Stimulated activated CD8-positive, alpha-beta memory T cell treated with anti-CD3 and anti-CD28 coated beads, Interleukin-15, amount 100 ng/mL, for 24 hours (primary cell): ENCODE measurements around the gene KSR2.
"Not testable (repeated sequence)": the region's sequence is repeated elsewhere in the genome, so short reads cannot be mapped to it uniquely, and the experiment has no call there.

Experiments used
- DNase-seq: peaks from one replicate; pipeline ENCODE4 v3.0.0-alpha.2; 2020; ENCODE audit warnings: low read depth

The KSR2 gene

GRCh38 chr12:117967512-117967911 lies 1.3 kb downstream of the KSR2 start:
- DNase-seq: no peak

DNA sequence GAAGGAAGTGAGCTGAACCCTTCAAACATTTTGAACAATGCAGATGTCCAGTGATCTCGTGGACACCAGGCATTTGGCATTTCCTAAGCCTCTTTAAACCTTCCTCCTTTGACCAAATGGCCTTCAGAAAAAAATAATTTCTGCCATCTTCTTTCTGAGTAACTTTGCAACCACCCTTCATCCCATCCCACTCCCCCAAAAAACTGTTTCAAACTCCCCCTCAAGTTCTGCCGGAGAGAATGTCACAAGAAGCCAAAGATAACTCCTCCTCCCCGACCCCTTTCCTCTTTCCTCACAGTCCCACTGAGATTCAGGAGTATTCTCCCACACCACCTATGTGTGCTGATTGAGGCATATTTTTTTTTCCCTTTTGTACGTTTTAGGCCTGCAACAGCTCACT lies 1.7 kb downstream of the KSR2 start:
- no peak for DNase-seq

DNA sequence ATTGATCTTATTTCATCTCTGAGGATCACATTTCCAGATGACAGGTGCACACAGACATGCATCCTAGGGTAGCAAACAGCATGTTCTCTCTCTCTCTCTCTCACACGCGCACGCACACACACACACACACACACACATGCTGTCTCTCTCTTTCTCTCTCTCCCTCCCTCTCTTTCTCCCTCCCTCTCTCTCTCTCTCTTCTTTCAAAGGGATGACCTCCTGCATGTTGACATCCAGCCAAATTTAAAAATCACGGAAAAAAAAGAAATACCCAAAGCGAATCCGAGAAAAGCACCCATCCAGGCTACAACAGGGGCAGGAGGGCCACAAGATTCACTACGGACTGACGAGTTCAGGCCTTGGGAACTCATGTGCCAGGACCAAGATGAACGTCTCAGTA lies 2.3 kb downstream of the KSR2 start:
- no peak for DNase-seq

- DNase-seq: no peak
Observed at GRCh38 chr12:117963836-117964235, 5.0 kb downstream of the KSR2 start.

- no peak for DNase-seq
Observed at GRCh38 chr12:117936722-117937484, 31.9 kb downstream of the KSR2 start.

- no peak for DNase-seq
Observed at GRCh38 chr12:117933545-117933944, 35.2 kb downstream of the KSR2 start.

DNA sequence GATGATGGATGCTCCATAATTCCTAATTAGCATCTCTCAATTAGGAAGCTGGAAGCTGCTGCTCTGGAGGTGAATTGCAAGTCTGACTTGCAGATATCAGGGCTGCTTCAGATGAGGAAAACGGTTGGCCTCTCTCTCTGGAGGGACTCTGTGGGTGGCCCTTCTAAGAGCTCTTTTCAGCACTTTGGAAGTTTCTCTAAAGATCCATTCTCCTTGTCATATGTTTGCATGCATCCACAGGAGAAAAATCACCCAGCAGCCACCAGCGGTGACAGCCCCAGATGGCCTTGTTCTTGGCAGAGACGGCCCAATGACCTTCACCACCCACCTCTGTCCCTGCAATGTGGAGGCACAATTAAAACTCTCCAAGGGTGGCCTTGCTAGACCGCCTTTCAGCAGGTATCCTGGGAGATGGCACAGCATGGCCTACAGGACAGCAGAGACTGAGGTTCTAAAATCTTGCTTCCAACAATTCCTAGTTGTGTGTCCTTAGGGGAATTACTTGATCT lies 42.3 kb downstream of the KSR2 start:
- no peak for DNase-seq

- DNase-seq: no peak
Observed at GRCh38 chr12:117921929-117922777, 46.6 kb downstream of the KSR2 start.

- no peak for DNase-seq
Observed at GRCh38 chr12:117919479-117919878, 49.3 kb downstream of the KSR2 start.

GRCh38 chr12:117914686-117915085 lies 54.1 kb downstream of the KSR2 start:
- no peak for DNase-seq

GRCh38 chr12:117912756-117913155 lies 56.0 kb downstream of the KSR2 start:
- no peak for DNase-seq

DNA sequence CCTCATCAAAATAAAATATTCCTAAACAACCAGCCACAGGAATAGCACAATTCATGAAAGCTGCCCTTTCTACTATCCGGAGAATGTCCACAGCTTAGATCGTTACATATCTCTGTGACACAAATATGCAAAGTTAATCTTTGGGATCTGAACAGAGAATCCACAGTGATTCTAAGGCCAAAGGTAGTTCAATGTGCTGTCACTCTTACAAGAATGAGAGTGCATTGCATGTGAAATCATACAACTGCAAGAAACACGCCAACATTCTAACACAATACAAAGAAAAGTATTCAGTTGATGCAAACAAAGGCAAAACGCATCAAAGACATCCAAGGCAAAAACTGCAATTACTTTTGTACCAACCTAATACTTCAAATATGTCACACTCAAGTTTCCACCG lies 60.4 kb downstream of the KSR2 start:
- no peak for DNase-seq

DNA sequence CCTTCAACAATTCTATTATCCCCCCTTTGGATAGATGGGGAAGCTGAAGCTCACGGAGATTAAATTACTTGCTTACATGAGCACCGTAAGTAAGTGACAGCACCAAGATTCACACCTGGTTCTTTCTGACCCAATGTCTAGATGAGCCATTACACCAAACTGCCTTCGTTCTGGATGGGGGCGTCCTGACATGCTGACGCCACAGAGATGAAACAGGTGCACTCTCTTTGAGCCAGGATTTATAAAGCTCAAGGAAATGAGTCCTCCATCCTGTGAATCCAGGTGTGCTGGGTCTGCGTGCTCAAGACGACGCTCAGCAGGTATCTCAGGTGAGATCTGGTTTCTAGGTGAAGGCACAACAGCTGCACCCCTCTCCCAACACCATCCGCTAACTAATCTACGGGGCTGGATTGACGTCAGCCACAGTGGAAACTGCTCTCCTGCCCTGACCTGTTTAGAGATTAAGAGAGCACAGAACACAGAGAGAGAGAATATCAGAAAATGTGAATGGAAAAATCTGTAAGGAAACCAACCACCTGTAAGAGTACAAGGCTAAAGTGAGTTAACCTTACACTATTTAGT lies 61.6 kb downstream of the KSR2 start:
- DNase-seq: no peak

GRCh38 chr12:117904051-117904450 lies 64.7 kb downstream of the KSR2 start:
- no peak for DNase-seq

- DNase-seq: no peak
Observed at GRCh38 chr12:117903110-117903840, 65.5 kb downstream of the KSR2 start.

- DNase-seq: no peak
Observed at GRCh38 chr12:117901631-117902030, 67.2 kb downstream of the KSR2 start.

GRCh38 chr12:117900561-117900960 lies 68.2 kb downstream of the KSR2 start:
- no peak for DNase-seq

DNA sequence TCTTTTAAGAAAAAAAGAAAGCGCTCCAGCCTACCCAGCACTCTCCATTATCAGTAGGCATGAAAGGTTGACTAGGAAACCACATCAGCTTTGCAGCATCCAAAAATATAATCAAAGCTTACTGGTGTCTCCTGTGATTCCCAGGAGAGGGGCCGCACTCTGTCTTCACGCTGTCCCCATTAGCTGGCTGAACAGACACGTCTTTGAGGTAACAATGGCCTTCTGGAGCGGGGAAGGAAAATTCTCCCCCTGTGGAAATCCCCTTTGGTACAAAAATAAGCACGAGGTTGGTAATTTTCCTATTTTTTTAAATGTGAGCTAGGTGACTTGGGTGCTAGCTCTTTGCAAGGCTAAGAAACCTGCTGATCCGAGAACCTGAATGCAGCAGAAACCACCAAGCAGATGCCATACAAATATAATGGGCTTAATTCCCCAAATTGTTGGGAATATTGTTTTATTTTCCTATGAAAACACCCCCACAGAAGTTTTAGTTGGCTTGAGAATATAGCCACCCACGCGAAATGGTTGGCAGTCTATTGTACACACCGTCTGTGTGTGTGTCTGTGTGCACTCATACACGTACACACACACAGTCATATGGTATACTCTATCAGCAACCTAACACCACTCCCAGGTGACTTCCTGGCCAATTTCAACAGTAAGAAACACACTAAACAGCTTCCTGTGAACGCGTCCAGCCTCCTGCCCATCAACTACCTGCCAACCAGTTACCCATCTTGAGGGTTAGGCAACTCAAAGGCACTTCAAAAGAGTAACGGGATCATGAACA lies 71.2 kb downstream of the KSR2 start:
- no peak for DNase-seq

DNA sequence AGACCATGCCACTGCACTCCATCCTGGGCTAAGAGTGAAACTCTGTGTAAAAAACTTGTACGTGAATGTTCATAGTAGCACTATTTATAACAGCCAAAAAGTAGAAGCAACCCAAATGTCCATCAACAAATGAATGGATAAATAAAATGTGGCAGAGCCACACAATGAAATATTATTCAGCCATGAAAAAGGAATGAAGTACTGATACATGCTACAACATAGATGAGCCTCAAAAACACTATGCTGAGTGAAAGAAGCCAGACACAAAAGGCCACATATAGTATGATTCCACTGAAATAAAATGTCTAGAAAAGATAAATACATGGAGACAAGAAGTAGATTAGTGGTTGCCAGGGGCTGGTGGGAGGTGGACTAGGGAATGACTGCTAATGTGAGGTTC lies 72.8 kb downstream of the KSR2 start:
- no peak for DNase-seq

- DNase-seq: no peak
Observed at GRCh38 chr12:117892441-117892840, 76.3 kb downstream of the KSR2 start.

DNA sequence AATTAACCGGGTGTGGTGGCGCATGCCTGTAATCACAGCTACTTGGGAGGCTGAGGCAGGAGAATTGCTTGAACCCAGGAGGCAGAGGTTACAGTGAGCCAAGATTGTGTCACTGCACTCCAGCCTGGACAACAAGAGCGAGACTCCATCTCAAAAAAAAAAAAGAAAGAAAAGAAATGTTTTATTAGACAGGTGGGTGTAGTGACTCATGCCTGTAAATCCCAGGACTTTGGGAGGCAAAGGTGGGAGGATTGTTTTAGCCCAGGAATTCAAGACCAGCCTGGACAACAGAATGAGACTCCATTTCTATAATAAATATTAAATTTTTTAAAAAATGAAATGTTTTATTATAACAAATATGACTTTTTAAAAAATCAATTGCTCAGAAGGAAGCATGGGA lies 77.5 kb downstream of the KSR2 start:
- not testable (repeated sequence) for DNase-seq
